Lower lobe of right lung (tissue), 2 donors: ENCODE results near the gene EID3. TPM values are rescaled to one million over a fixed set of nuclear protein-coding genes. Genes with fewer than 3 reads are reported as not detected.

Experiments used
- ATAC-seq, 2 donors: fragments of 200-7000 bp; cut with Tn5 transposase; one replicate each; pipeline ENCODE4 v1.9.1; 2020 to 2022; ENCODE audit warnings: mild to moderate bottlenecking in 2 of 2, moderate library complexity in 2 of 2
- DNase-seq: peaks from one replicate; pipeline ENCODE4 v3.0.0-alpha.2; 2020
- H3K27ac ChIP-seq: fragments of 200-600 bp; one replicate; pipeline ENCODE4 v1.8.0; 2022
- H3K27me3 ChIP-seq: fragments of 200-600 bp; one replicate; pipeline ENCODE4 v1.8.0; 2022; ENCODE audit warnings: low read depth
- H3K36me3 ChIP-seq: fragments of 200-600 bp; one replicate; pipeline ENCODE4 v1.8.0; 2022; ENCODE audit warnings: mild to moderate bottlenecking
- H3K4me1 ChIP-seq: fragments of 200-600 bp; one replicate; pipeline ENCODE4 v1.8.0; 2022
- H3K4me3 ChIP-seq: fragments of 200-600 bp; one replicate; pipeline ENCODE4 v1.8.0; 2022; ENCODE audit warnings: mild to moderate bottlenecking
- H3K9me3 ChIP-seq: fragments of 200-600 bp; one replicate; pipeline ENCODE4 v1.8.0; 2022
- CTCF ChIP-seq: fragments of 200-600 bp; IDR thresholded peaks from one replicate; pipeline ENCODE4 v1.8.0; 2022; ENCODE audit warnings: antibody characterized with exemption, mild to moderate bottlenecking
- intact Hi-C: fragments of 100-400 bp; cut with DNase I; formaldehyde crosslinking; loops from one replicate; pipeline ENCODE4 v1.11.0; 2022
- total RNA-seq: library from RNA; stranded (reverse); fragmentation: NEBNext Ultra II Directional; extraction: Animal tissue kit (Norgen Biotek cat#: 25700); gene quantifications from one replicate; pipeline ENCODE4 v1.2.1, GENCODE V29; 2021
- donor health status: DM: no; HTN: yes; CAD: no; lungs with severe emphysema.

The EID3 gene
- total RNA-seq, 1 donor from 2014 or later: 3.3 TPM

GRCh38 chr12:104344682-104345081 is 41.1 kb downstream of the EID3 start:
- no peaks in the 10 kb centered on the region for H3K4me1 ChIP-seq
- H3K27ac ChIP-seq: no peak overlapping the region
- peaks cover 84% of the 10 kb centered on the region for H3K36me3 ChIP-seq
- H3K27me3 ChIP-seq: no peaks in the 10 kb centered on the region
- no peaks in the 10 kb centered on the region for H3K9me3 ChIP-seq
- TF ChIP-seq CTCF: no peak
- intact Hi-C loops: no loop called here
- no peak for ATAC-seq
- H3K4me3 ChIP-seq: no peak overlapping the region
- no peak for DNase-seq

GRCh38 chr12:104345234-104346066 is 41.9 kb downstream of the EID3 start:
- Histone ChIP-seq H3K36me3 (peaks cover 84% of the 10 kb centered on the region), H3K27ac (no peak overlapping the region), H3K27me3 (no peaks in the 10 kb centered on the region), H3K4me3 (no peak overlapping the region), H3K4me1 (no peaks in the 10 kb centered on the region), H3K9me3 (no peaks in the 10 kb centered on the region)
- intact Hi-C loops: no loop called here
- no peak for TF ChIP-seq CTCF
- ATAC-seq (no peak), DNase-seq (no peak)

GRCh38 chr12:104347374-104348075 is 44.0 kb downstream of the EID3 start:
- H3K4me1 ChIP-seq: no peaks in the 10 kb centered on the region
- H3K27me3 ChIP-seq: no peaks in the 10 kb centered on the region
- no peak for DNase-seq
- no peak overlapping the region for H3K27ac ChIP-seq
- no peaks in the 10 kb centered on the region for H3K9me3 ChIP-seq
- H3K4me3 ChIP-seq: no peak overlapping the region
- intact Hi-C loops: no loop called here
- no peak for TF ChIP-seq CTCF
- peaks cover 82% of the 10 kb centered on the region for H3K36me3 ChIP-seq
- ATAC-seq: no peak

- intact Hi-C loops: no loop called here
- peaks cover 77% of the 10 kb centered on the region for H3K36me3 ChIP-seq
- H3K27ac ChIP-seq: no peak overlapping the region
- no peaks in the 10 kb centered on the region for H3K9me3 ChIP-seq
- no peak for TF ChIP-seq CTCF
- H3K4me1 ChIP-seq: no peaks in the 10 kb centered on the region
- no peak for ATAC-seq
- no peaks in the 10 kb centered on the region for H3K27me3 ChIP-seq
- no peak overlapping the region for H3K4me3 ChIP-seq
- no peak for DNase-seq
These were observed 44.9 kb downstream of the EID3 start for GRCh38 chr12:104348283-104348993.

GRCh38 chr12:104348994-104349494 is 45.5 kb downstream of the EID3 start:
- Histone ChIP-seq H3K27me3 (no peaks in the 10 kb centered on the region), H3K27ac (no peak overlapping the region), H3K4me3 (no peak overlapping the region), H3K36me3 (peaks cover 78% of the 10 kb centered on the region), H3K4me1 (no peaks in the 10 kb centered on the region), H3K9me3 (no peaks in the 10 kb centered on the region)
- DNase-seq (no peak), ATAC-seq (no peak)
- TF ChIP-seq CTCF: no peak
- intact Hi-C loops: no loop called here
